SK-N-SH (cell line): ENCODE measurements around the gene HOXA10.

Source experiments
- CTCF ChIP-seq: fragments of 200-600 bp; sonication (generic); IDR thresholded peaks from 2 replicates; pipeline ENCODE4 v1.6.1; 2017; ENCODE audit warnings: antibody characterized with exemption, mild to moderate bottlenecking, moderate library complexity
- MXI1 ChIP-seq: IDR thresholded peaks from 2 replicates; pipeline ENCODE4 v1.6.1; 2012; ENCODE audit warnings: mild to moderate bottlenecking, low read depth, low read length, improper control_type of control experiment
- TCF12 ChIP-seq: IDR thresholded peaks from 2 replicates; pipeline ENCODE4 v1.4.0; 2012
- TF ChIP-seq, protein P1 (sequence below): IDR thresholded peaks from 2 replicates; pipeline ENCODE4 v1.6.1; 2012; ENCODE audit warnings: mild to moderate bottlenecking, low read depth, low read length, moderate library complexity

- TF ChIP-seq, protein P1, sequence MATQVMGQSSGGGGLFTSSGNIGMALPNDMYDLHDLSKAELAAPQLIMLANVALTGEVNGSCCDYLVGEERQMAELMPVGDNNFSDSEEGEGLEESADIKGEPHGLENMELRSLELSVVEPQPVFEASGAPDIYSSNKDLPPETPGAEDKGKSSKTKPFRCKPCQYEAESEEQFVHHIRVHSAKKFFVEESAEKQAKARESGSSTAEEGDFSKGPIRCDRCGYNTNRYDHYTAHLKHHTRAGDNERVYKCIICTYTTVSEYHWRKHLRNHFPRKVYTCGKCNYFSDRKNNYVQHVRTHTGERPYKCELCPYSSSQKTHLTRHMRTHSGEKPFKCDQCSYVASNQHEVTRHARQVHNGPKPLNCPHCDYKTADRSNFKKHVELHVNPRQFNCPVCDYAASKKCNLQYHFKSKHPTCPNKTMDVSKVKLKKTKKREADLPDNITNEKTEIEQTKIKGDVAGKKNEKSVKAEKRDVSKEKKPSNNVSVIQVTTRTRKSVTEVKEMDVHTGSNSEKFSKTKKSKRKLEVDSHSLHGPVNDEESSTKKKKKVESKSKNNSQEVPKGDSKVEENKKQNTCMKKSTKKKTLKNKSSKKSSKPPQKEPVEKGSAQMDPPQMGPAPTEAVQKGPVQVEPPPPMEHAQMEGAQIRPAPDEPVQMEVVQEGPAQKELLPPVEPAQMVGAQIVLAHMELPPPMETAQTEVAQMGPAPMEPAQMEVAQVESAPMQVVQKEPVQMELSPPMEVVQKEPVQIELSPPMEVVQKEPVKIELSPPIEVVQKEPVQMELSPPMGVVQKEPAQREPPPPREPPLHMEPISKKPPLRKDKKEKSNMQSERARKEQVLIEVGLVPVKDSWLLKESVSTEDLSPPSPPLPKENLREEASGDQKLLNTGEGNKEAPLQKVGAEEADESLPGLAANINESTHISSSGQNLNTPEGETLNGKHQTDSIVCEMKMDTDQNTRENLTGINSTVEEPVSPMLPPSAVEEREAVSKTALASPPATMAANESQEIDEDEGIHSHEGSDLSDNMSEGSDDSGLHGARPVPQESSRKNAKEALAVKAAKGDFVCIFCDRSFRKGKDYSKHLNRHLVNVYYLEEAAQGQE: no peak
- TF ChIP-seq CTCF (no peak), TCF12 (no peak), MXI1 (no peak)
These were observed 51.8 kb downstream of the HOXA10 start for GRCh38 chr7:27122077-27122910.
